ENCODE data around the gene TNFSF4. TPM values are rescaled to one million over a fixed set of nuclear protein-coding genes. Genes with fewer than 3 reads are reported as not detected.
A peak's percentile ranks its signal among the peaks of the same experiment; 100 is the strongest.

TNFSF4 gene
- total RNA-seq (1.3 and 3.3 TPM in 2 replicates), polyA plus RNA-seq (2.0 and 20.9 TPM in 2 replicates), polyA minus RNA-seq (ENCODE audit: low replicate concordance) (0.48 and 4.9 TPM in 2 replicates)
- polyA plus RNA-seq (2012) = 1.2 and 11.9 TPM in 2 replicates

GRCh38 chr1:173206816-173207568 lies at the start of gene TNFSF4:
TNFSF4 (minus strand) TSS chr1:173207331; CDS start chr1:173207176, 155 bp downstream.
- H2AFZ ChIP-seq (ENCODE audit: low read length) = peak within 1 kb of the TSS; percentile 40

GRCh38 chr1:173255214-173255813 lies 48.2 kb upstream of the TNFSF4 start:
- H3K27ac ChIP-seq (ENCODE audit: insufficient read depth, low read length) = no peak overlapping the region
- no peaks in the 10 kb centered on the region for H3K27me3 ChIP-seq (ENCODE audit: control insufficient read depth, insufficient read depth, low read length)
- no peak overlapping the region for H3K4me2 ChIP-seq (ENCODE audit: extremely low read depth, insufficient read depth, low read length)
- no peak overlapping the region for H2AFZ ChIP-seq (ENCODE audit: low read length)
- no peaks in the 10 kb centered on the region for H3K9me3 ChIP-seq (ENCODE audit: control insufficient read depth, insufficient read depth, low read depth, low read length)
- H3K4me1 ChIP-seq (ENCODE audit: control insufficient read depth, extremely low read depth, insufficient read depth, low read length) = no peaks in the 10 kb centered on the region
- no peaks in the 10 kb centered on the region for H3K79me2 ChIP-seq (ENCODE audit: control insufficient read depth, insufficient read depth, low read length)
- peak; percentile 39 to 71 for DNase-seq (ENCODE audit: low read depth in 2 of 2)
- H3K9ac ChIP-seq (ENCODE audit: insufficient read depth, low read length) = no peak overlapping the region
- no peaks in the 10 kb centered on the region for H3K36me3 ChIP-seq (ENCODE audit: control insufficient read depth, insufficient read depth, low read length)
- no peak overlapping the region for H3K4me3 ChIP-seq (replicated peaks in 1 of 4; ENCODE audit: control extremely low read depth in 1 of 4, insufficient read depth in 1 of 4, low read depth in 3 of 4, low read length in 4 of 4)
- no peaks in the 10 kb centered on the region for H4K20me1 ChIP-seq (ENCODE audit: control insufficient read depth, extremely low read depth, insufficient read depth, low read length)
- TF ChIP-seq CTCF (conservative IDR thresholded peaks at IDR 0.05 in 1 of 2, IDR thresholded peaks at IDR 0.05 in 1 of 2; ENCODE audit: low read depth in 1 of 2, low read length in 2 of 2) = peak; percentile 70 to 82
- TF ChIP-seq EZH2 (IDR thresholded peaks at IDR 0.05; ENCODE audit: low read length, missing control alignments) = no peak

More at GRCh38 chr1:173206816-173207568, at the start of gene TNFSF4:
- H3K9me3 ChIP-seq (ENCODE audit: control insufficient read depth, insufficient read depth, low read depth, low read length) = no peaks in the 10 kb centered on the region
- no peak for TF ChIP-seq CTCF (conservative IDR thresholded peaks at IDR 0.05 in 1 of 2, IDR thresholded peaks at IDR 0.05 in 1 of 2; ENCODE audit: low read depth in 1 of 2, low read length in 2 of 2)
- no peak for TF ChIP-seq EZH2 (IDR thresholded peaks at IDR 0.05; ENCODE audit: low read length, missing control alignments)
- H3K79me2 ChIP-seq (ENCODE audit: control insufficient read depth, insufficient read depth, low read length) = peaks cover 3% of the 10 kb centered on the region
- H3K9ac ChIP-seq (ENCODE audit: insufficient read depth, low read length) = no peak within 1 kb of the TSS
- H3K4me2 ChIP-seq (ENCODE audit: extremely low read depth, insufficient read depth, low read length) = peak within 1 kb of the TSS; percentile 80
- no peak within 1 kb of the TSS for H3K27ac ChIP-seq (ENCODE audit: insufficient read depth, low read length)
- no peaks in the 10 kb centered on the region for H4K20me1 ChIP-seq (ENCODE audit: control insufficient read depth, extremely low read depth, insufficient read depth, low read length)
- no peaks in the 10 kb centered on the region for H3K36me3 ChIP-seq (ENCODE audit: control insufficient read depth, insufficient read depth, low read length)
- peak within 1 kb of the TSS; percentile 6 to 62 (median 40) for H3K4me3 ChIP-seq (replicated peaks in 1 of 4; ENCODE audit: control extremely low read depth in 1 of 4, insufficient read depth in 1 of 4, low read depth in 3 of 4, low read length in 4 of 4)
- peaks cover 3% of the 10 kb centered on the region for H3K4me1 ChIP-seq (ENCODE audit: control insufficient read depth, extremely low read depth, insufficient read depth, low read length)
- DNase-seq (ENCODE audit: low read depth in 2 of 2) = peak; percentile 67 to 71
- H3K27me3 ChIP-seq (ENCODE audit: control insufficient read depth, insufficient read depth, low read length) = no peaks in the 10 kb centered on the region

GRCh38 chr1:173253046-173253445 lies 45.9 kb upstream of the TNFSF4 start:
- H3K4me1 ChIP-seq (ENCODE audit: control insufficient read depth, extremely low read depth, insufficient read depth, low read length) = no peaks in the 10 kb centered on the region
- no peaks in the 10 kb centered on the region for H3K9me3 ChIP-seq (ENCODE audit: control insufficient read depth, insufficient read depth, low read depth, low read length)
- no peaks in the 10 kb centered on the region for H3K36me3 ChIP-seq (ENCODE audit: control insufficient read depth, insufficient read depth, low read length)
- no peak overlapping the region for H3K4me2 ChIP-seq (ENCODE audit: extremely low read depth, insufficient read depth, low read length)
- no peaks in the 10 kb centered on the region for H3K27me3 ChIP-seq (ENCODE audit: control insufficient read depth, insufficient read depth, low read length)
- DNase-seq (ENCODE audit: low read depth in 2 of 2) = peak; percentile 54 to 84
- H3K27ac ChIP-seq (ENCODE audit: insufficient read depth, low read length) = no peak overlapping the region
- no peaks in the 10 kb centered on the region for H3K79me2 ChIP-seq (ENCODE audit: control insufficient read depth, insufficient read depth, low read length)
- H3K9ac ChIP-seq (ENCODE audit: insufficient read depth, low read length) = no peak overlapping the region
- TF ChIP-seq CTCF (conservative IDR thresholded peaks at IDR 0.05 in 1 of 2, IDR thresholded peaks at IDR 0.05 in 1 of 2; ENCODE audit: low read depth in 1 of 2, low read length in 2 of 2) (peak in 1 of 2 donors; percentile 7), EZH2 (IDR thresholded peaks at IDR 0.05; ENCODE audit: low read length, missing control alignments) (no peak)
- H4K20me1 ChIP-seq (ENCODE audit: control insufficient read depth, extremely low read depth, insufficient read depth, low read length) = no peaks in the 10 kb centered on the region
- H3K4me3 ChIP-seq (replicated peaks in 1 of 4; ENCODE audit: control extremely low read depth in 1 of 4, insufficient read depth in 1 of 4, low read depth in 3 of 4, low read length in 4 of 4) = no peak overlapping the region
- H2AFZ ChIP-seq (ENCODE audit: low read length) = no peak overlapping the region

Data from fibroblast of lung (primary cell).